Ammon's horn (tissue), 1 donor: ENCODE results near the gene GALNT18.

Source experiments
- DNase-seq: peaks from one replicate; pipeline ENCODE4 v3.0.0-alpha.2; 2016; ENCODE audit warnings: low spot score

Gene GALNT18

GRCh38 chr11:11268119-11268518 lies 353.7 kb downstream of the GALNT18 start:
- no peak for DNase-seq

- no peak for DNase-seq
These were observed 354.5 kb downstream of the GALNT18 start for GRCh38 chr11:11267312-11267711.

- peak; percentile 45 for DNase-seq
These were observed 355.7 kb downstream of the GALNT18 start for GRCh38 chr11:11265994-11266606.

- DNase-seq, result no peak
These were observed 356.5 kb downstream of the GALNT18 start for GRCh38 chr11:11265320-11265719.

- no peak for DNase-seq
These were observed 358.4 kb downstream of the GALNT18 start for GRCh38 chr11:11263238-11264005.

GRCh38 chr11:11262171-11262920 lies 359.5 kb downstream of the GALNT18 start:
- DNase-seq, result no peak

- DNase-seq, result no peak
These were observed 360.2 kb downstream of the GALNT18 start for GRCh38 chr11:11261629-11262028.

GRCh38 chr11:11260903-11261302 lies 360.9 kb downstream of the GALNT18 start:
- DNase-seq, result no peak

GRCh38 chr11:11253995-11254394 lies 367.8 kb downstream of the GALNT18 start:
- DNase-seq, result no peak

- DNase-seq, result no peak
These were observed 368.3 kb downstream of the GALNT18 start for GRCh38 chr11:11253497-11253896.

- DNase-seq, result no peak
These were observed 369.4 kb downstream of the GALNT18 start for GRCh38 chr11:11252403-11252802.

GRCh38 chr11:11251394-11251970 lies 370.3 kb downstream of the GALNT18 start:
- no peak for DNase-seq

GRCh38 chr11:11250470-11250869 lies 371.3 kb downstream of the GALNT18 start:
- no peak for DNase-seq

GRCh38 chr11:11247576-11247975 lies 374.2 kb downstream of the GALNT18 start:
- DNase-seq, result no peak

GRCh38 chr11:11247086-11247485 lies 374.7 kb downstream of the GALNT18 start:
- DNase-seq, result no peak

GRCh38 chr11:11246166-11246565 lies 375.6 kb downstream of the GALNT18 start:
- no peak for DNase-seq

- no peak for DNase-seq
These were observed 376.4 kb downstream of the GALNT18 start for GRCh38 chr11:11245453-11245852.

- DNase-seq, result no peak
These were observed 377.2 kb downstream of the GALNT18 start for GRCh38 chr11:11244470-11245080.

- peak; percentile 40 for DNase-seq
These were observed 378.0 kb downstream of the GALNT18 start for GRCh38 chr11:11243590-11244469.

- DNase-seq, result peak; percentile 20
These were observed 378.6 kb downstream of the GALNT18 start for GRCh38 chr11:11243209-11243589.

GRCh38 chr11:11241284-11241683 lies 380.5 kb downstream of the GALNT18 start:
- no peak for DNase-seq
